GM04504 (cell line): ENCODE results near the gene CCDC194.
A peak's percentile ranks its signal among the peaks of the same experiment; 100 is the strongest.

Source experiments
- DNase-seq: peaks from one replicate; pipeline ENCODE4 v3.0.0-alpha.2; 2012; ENCODE audit warnings: low read depth

The CCDC194 gene

DNA sequence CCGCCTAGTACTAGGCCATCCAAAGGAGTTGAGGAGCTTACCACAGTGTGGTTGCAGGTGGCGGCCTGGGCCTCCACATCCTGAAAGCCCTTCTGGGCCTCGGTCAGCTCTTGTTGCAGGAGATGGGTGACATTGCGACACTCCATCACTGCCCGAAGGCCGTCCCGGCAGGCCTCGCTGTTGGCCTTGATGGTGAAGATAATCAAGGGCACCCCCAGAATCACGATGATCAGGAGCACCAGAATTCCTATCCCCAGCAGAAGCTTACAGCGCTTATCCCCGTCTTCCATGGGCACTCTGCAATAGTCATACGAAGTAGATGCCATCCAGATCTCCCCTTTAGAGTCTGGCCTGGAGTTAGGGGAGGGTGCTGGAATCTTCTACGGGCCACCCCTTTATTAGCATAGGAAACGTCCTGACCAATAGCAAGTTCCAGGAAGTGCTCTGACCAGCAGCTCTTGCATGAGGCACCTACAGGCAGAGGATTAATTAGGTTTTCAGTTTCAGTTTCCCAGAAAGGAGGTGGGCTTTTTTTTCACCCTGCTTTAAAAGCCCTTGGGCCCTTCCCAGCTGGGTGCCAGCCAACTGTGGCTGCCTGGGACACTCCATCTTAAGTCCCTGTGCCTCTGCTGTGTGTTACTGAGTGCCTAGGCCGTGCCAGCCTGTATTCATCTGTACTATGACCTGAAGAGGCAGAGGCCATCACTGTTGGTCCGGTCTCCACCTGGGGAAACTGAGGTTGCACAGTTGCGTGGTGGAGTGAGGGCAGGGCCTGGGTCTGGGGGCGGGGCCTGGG lies 11.5 kb upstream of the CCDC194 start, which contains the start of gene BST2:
TSS of gene BST2 (minus strand) at position 381 of the 796 bp plus-strand sequence. CDS start at position 326, 55 bp downstream.
- DNase-seq, result no peak

DNA sequence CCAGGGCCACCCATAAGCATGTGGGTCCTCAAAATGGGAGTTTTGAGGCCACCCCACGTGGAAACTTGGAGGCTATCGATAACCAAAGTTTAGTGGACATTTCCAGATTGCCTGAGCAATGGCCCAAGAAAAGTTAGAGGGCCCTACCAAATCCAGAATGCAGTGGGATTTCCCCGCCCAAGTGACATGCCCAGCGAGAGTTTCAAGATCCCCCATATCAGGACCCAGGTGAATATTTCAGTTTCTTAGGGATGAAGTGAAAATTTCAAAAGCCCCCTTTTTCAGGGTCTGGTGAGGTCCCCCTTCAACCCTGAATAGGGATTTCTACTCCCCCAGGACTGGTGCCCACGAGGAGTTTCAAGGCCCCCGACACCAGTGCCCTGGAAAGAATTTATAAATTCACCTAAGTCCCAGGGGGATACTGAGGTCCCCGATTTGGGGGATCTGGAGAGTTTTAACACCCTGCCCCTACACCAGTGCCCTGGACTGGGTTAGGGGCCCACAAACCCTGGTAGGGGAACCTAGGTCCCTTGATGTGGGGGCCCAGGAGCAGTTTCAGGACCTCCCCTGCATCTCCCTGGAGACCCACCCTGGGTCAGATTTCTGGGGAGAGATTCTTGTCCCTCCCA lies 10.7 kb upstream of the CCDC194 start:
- DNase-seq, result no peak

DNA sequence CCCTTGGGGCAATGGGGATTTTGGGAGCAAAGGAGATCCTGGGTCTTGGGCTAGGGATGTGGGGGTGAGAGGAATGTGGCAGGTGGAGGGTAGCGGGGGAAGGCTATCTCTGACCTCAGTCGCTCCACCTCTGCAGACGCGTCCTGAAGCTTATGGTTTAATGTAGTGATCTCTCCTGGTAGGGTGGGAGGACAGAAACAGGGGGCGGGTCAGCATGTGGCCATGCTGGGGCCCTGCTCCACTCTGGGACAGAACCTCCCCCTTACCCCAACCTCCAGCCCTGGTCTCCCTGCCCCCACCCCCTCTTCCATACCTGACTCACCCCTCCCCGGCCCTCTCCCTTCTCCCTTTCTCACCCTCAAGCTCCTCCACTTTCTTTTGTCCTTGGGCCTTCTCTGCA lies 10.0 kb upstream of the CCDC194 start:
- DNase-seq, result no peak

DNA sequence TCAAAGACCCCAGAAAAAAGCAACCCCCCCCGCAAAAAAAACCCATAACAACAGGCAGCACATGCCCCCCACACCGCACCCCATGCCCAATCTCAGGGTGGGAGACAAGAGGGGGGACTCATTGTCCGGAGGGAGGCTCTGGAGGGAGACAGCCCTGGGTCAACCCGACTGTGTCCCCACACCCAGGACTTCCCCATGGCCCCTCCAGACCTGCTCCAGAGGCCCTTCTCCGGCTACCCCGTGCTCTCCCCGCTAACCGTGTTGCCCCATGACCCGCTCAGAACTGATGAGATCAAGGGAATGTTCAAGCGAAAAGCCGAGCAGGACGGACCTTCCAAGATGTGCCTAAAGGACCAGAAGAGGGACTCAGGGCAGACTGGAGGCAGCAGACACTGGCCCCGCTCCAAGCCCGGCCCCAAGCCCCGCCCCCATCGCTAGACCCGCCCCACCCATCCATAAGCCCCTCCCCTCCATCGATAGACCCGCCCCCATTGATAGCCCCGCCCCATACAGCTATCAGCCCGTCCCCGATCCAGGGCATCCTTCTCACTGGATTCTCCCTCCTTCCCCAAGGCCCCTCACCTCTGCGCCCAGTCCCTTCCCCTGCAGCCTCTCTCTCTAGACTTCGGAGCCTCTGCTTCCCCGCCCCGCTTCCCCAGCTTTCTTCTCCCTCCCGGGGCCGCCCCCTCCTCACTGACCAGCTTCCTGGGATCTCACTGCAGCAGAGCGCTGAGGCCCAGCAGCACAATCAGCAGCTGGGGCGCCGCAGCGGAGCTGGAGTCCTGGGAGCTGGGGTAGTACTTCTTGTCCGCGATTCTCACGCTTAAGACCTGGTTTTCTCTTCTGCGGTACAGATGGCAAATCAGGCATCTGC lies 9.2 kb upstream of the CCDC194 start:
- no peak for DNase-seq

DNA sequence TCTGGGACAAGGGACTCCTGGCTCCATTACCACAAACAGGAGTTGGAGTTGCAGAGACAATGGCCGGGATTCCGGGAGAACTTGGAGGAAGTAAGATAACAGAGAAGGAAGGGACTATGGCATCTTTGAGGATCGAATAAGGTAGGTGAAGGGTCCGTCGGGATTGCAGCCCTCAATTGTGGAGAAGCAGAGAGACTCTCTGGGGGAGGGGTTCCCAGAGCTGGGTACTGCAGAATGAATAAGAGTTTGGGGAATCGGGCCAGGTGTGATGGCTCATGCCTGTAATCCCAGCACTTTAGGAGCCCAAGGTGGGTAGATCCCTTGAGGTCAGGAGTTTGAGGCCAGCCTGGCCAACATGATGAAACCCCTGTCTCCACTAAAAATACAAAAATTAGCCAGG lies 7.6 kb upstream of the CCDC194 start:
- no peak for DNase-seq

DNA sequence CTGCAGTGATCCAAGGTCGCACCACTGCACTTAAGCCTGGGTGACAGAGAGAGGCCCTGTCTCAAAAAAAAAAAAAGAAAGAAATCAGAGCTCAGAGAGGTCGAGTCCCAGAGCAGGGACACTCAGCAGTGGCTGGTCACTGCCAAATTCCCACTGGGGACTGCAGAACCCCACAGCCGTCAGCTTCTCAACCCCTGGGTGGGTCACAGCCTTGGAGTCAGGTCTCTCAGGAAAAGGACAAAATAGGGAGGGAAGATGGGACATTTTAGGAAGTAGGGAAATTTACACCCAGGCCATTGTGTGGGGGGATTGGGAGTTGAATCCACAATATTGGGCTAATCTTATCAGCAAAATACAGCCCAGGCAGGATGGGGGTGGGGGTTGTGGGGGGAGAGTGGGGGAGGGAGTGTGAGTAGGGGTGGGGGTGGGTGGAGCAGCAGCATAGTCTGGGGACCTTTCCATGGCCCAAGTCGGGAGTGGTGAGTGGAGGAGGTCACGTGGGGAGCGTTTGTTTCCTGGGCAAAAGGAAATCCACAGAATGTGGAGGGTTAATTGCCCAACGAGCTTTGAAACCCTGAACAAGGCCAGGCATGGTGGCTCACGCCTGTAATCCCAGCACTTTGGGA lies 5.0 kb upstream of the CCDC194 start:
- DNase-seq, result no peak

DNA sequence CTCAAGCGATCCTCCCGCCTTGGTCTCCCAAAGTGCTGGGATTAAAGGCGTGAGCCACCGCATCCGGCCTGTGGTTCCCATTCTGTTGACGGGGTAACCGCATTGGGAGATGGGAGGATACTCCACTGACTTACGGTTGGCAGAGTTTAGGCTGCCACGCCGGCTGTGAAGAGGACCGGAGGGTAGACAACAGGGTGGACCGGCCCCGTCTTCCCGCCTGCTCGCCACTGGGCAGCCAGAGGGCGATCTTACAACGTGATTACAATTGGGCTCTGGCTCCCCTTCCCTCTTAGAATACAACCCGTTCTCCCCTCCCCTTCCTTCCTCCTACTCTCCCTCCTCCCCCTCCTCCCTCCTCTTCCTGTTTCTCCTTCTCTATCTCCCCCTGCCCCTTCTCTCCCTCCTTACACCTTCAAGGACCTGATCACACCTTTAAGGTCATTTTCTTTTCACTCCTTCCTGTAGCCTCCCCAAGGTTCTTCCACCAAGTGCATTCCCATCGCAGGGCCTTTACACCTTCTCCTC lies 957 bp upstream of the CCDC194 start:
- DNase-seq, result no peak

DNA sequence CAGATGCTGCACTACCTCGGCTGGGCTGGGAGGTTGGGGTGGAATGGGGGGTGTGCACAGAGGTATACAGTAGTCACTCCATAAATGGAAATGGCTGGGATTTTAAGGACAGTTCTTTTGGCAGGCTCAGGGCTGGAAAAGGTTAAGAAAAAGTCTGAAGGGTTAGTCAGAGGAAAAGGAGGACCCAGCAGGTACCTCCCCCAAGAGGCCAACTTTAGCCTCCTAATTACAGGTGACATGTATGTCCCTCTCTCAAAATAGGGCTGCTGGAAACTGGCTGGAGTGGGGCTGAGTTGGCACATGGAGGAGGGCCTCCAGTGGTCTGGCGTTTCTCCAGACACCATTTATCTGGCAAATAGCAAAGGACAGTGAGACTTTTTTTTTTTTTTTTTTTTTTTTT lies 994 bp downstream of the CCDC194 start:
- DNase-seq, result no peak

DNA sequence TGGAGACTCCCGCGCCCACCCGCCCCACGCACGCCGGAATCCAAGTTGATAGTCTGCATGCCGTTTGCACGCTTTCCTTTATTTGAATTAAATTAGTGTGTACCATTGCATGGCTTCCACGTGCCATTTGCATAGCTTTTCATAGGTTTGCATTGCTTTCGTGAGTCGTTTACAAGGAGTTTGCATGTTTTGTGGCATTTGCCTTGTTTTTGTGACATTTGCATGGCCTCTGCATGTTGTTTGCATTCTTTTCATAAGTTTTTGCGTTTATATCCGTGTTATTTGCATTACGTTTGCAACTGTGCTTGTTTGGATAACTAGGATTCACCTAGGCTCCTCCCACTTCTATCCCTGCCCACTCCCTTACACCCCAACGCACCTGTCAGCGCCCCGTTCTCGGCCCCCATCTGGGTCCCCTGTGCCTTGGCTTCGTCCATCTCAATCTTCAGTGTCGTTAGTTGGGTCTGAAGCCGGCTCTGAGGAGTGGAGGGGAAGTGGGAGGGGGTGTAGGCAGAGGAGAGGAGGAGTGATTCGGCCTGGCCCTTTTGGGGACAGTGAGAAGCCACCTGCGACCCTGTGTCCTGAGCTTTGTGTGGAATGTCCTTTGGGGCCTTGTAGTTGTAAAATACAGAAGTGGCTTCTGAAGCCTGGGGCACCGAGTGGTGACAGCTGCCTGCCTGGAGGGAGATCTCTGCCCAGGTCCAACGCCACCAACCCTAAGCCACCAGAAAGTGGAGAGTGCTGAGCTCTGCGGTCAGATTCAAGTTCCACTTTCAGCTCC lies 2.4 kb downstream of the CCDC194 start:
- DNase-seq, result no peak

DNA sequence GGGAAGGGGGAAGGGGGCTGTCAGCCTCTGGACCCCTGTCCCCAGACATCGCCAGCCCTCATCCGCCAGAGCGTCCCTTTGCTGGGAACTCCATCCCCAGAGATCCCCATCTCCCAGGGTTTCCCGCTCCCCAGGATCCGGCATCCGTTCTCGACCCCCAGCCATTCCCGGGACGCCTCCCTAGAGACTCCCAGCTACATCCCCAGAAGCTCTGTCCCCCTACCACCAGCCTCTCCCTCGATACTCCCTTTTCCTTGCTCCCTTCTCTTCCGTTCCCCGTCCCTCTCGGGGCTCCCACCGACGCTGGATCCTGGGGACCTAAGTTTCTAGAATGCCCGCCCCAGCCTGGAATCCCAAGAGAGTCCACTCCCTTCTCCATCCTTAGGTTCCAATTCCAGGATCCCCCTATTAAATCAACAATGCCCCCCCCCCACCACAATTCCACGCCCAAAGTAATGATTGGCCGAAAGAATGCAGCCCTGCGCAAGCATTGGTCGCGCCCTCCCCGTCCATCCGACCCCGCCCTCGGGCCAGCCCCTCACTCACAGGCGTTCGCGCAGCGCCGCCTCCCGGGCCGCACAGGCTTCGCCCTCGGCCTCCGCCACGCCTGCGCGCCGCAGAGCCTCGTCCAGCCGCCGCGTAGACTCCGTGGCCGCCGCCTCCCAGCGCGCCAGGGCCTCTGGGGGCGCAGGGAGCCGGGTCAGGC lies 3.2 kb downstream of the CCDC194 start:
- DNase-seq, result peak; percentile 72

DNA sequence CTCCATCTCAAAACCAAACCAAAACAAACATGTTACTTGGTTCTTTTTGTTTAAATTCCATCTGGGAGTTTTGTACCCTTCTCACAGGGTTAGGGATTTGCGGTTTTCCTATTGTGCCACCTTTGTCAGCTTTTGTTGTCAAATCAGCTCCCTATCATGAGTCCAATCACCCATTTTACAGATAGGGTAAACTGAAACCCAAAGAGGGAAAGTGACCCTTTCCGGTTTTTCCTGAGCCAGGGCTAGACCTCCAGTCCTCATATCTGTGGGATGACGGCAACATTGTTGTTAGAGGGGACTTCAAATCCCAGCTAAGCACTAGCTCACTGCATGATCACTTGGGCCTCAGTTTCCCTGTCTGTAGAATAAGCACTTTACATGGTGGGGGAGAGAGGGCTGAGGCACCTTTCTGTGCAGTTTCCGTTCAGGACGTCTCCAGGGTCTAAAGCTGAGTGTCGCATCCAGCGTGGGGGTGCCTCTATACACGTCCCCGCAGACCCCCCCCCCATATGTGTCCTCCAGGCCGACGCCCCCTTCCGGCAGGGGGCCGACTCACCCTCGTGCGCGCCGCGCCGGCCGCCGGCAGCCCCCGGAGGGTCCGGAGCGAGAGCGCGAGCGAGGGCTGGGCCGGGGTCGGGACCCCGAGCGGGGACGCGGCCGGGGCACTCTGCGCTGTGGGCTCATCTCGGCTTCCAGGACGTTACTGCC lies 3.9 kb downstream of the CCDC194 start:
- no peak for DNase-seq

DNA sequence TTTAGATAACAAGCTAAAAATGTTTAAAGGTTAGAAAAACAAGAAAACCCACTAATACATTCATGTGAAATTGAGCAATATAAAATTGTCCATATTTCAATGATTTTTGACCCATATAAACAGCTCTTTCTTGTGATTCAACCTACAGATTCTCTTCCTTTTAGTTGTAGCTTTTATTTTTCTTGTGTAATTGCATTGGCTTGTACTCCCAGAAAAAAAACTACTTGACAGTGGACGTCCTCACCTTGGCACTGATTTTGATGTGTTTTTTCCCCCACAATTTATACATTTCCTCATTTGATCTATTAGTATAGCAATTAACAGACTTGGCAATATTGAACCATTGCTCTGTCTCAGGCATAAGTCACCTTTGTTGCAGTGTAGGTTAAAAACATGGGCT lies 4.7 kb downstream of the CCDC194 start:
- DNase-seq, result no peak

DNA sequence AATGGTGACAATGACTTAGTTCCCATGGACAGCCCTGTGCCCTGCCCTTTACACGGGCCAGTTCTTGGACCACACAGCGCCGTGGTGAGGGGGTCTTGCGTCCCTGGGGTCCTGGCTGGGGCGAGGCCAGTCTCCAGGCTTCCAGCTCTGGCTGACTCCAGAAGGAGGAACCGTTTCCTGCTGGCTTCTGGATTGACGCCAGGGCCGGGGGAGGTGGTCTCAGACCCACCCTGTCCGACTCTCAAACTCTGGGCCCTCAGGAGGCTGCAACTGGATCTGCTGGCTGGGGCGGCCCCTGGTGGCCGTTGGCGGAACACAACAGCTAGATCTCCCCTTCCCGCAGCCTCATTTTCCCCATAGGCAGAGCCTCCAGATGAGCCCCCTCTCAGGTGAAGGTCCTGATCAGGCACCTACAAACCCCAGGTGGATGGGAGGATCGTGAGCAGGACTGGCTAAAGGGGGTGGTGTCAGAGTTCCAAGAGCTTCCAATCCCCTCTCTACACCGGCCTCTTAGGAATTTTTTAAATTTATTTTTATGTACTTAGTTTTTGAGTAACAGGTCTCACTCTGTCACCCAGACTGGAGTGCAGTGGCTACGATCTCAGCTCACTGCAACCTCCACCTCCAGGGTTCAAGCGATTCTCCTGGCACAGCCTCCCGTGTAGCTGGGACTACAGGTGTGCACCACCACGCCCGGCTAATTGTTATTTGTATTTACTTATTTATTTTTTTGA lies 8.0 kb downstream of the CCDC194 start:
- no peak for DNase-seq

DNA sequence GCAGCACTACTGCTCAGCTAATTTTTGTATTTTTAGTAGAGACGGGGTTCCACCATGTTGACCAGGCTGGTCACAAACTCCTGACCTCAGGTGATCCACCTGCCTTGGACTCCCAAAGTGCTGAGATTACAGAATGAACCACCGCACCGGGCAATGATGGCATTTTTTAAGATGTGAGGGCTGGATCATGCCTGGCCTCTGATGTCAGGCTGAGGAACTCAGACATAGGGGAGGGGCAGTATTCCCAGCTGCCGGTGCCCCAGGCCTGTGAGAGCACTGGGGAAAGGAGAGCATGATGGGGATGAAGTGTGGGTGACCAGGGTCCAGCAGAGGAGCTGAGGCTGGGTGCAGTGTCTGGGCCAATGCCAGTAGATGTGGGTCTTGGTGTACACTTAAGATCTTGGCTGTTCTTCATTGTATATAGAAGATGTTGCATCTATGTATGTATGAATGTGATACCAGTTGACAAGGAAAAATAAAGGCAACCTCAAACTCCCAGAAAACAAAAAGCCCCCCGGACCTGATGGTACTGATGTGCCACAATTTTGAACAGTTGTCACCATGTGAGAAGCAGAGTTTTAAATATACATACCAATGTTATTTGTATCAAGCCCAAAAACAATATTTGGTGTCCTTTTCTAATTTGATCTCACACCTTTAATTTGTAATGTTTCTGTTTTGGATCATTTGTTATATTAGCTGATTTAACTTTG lies 13.4 kb downstream of the CCDC194 start:
- no peak for DNase-seq

DNA sequence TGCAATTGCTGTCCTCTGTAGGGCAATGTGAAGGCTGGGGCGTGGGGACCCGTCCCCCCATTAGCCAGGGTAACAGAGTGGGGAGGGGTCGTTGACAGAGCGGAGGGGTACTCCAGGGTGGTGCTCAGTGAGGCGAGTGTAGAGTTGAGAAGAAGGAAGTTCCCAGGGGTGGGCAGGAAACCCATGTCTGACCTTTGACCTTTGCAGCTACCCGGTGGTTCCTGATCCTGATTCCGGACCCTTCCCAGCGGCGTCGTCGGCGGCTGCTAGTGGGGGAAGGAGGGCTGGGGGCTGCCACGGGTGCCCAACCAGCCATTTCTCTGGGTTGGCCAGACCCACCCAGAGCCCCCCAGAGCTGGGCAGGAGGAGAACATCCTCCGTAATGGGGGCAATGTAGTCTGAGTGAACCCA lies 14.8 kb downstream of the CCDC194 start:
- DNase-seq, result no peak

DNA sequence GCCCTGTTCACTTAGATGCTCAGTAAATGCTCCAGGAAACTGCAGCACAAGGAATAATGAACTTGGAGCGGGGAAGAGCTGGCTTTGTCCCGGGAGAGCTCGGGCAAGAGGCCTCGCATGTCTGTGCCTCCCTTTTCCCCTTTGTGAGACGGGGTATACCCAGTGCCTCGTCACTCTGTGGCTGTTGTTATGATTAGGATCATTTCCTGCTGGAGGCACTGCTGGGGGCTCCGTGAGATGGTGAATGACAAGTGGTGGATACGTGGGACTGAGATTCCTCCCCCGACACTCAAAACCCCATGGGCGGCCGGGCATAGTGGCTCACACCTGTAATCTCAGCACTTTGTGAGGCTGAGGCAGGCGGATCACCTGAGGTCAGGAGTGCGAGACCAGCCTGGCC lies 15.7 kb downstream of the CCDC194 start:
- no peak for DNase-seq

DNA sequence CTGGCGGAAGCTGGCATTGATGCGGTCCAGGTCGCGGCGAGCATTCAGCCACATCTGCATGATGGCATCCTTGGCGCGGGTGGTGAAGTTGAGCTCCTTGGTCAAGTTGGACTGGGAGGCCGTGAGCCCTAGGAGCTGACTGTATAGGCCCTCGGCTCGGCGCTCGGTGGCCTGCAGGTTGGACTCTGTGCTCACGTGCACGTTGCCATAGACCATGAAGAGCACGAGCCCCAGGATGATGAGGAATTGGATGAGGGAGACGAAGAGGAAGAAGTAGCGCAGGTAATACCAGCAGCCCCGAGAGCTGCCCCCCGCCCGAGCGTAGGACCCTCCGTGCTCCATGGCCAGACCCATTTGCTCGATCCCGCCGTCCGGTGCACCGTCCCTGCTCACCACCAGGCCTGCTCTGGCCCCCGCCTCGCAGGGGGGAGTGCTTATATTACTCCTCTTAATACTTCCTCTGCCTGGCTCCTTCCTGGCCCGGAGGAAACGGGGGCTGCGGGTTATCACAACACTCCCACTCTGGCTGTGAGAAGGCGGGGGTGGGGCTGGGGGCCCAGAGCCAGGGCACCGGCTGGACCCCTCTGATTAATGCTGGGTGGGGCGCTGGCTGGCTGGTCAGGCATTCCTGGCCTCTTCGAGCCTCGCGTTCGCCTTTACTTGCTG lies 16.9 kb downstream of the CCDC194 start, which contains the start of gene PLVAP:
TSS of gene PLVAP (minus strand) at position 408 of the 666 bp plus-strand sequence. CDS start at position 354, 54 bp downstream.
- no peak for DNase-seq
